PFSK-1 (cell line): Measurements from ENCODE around the gene NAV2.

Experiments
- FOXP2 ChIP-seq: optimal IDR thresholded peaks from 2 replicates; pipeline ENCODE3; 2011; ENCODE audit warnings: borderline replicate concordance, control low read depth, inconsistent platforms; ENCODE audit not compliant: insufficient read depth; ENCODE audit errors: extremely low read length, extremely low read depth
- POLR2AphosphoS5 ChIP-seq: IDR thresholded peaks from 2 replicates; pipeline ENCODE4 v1.6.1; 2012; ENCODE audit warnings: low read depth, mild to moderate bottlenecking, control low read depth, low read length, moderate library complexity
- SIN3A ChIP-seq: IDR thresholded peaks from 2 replicates; pipeline ENCODE4 v1.6.1; 2012; ENCODE audit warnings: mild to moderate bottlenecking, low read length, moderate library complexity, borderline replicate concordance; ENCODE audit not compliant: insufficient read depth
- TAF1 ChIP-seq: IDR thresholded peaks from 2 replicates; pipeline ENCODE4 v1.6.1; 2012; ENCODE audit warnings: low read length, control low read depth, borderline replicate concordance; ENCODE audit not compliant: insufficient read depth
- TF ChIP-seq, protein P1 (sequence below), 2 experiments: IDR thresholded peaks; 2 replicates each; pipeline versions ENCODE4 v1.6.1 to v1.8.0; 2011 to 2012; ENCODE audit warnings: low read depth in 2 of 2, low read length in 2 of 2, control low read depth in 1 of 2, inconsistent platforms in 1 of 2, mild to moderate bottlenecking in 1 of 2, moderate library complexity in 1 of 2; ENCODE audit not compliant: insufficient read depth in 1 of 2

Gene NAV2

DNA sequence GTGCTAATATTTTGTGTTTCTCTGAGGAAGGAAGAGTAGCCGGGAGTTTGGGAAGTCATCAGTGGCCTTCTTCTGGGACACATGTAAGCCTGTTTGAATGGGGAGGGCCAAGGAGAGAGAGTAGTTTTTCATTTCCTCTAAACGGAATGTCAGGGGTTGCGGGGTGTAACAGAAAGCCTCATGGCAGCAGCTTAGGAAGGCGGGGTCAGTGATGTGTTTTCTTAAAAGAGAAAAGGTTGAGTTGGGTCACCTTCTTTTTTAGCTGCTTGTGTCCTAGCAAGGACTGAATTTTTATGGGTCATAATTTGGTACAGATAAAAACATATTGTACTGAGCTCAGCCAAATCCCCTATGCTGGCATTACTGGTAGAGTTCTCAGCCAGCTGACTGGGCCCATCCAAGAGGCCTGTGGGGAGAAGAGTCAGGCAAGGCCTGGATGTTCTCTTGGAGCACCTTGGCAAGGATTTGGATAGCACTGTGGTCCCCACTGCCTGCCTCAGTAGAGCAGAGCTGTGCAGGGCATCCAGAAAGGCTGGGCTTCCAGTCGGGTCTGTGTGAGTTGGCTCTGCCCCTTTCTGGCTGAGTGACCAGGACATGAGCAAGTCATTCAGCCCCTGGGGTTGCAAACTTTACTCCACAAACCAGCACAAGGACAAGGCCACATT is 29.4 kb upstream of the NAV2 start:
- TF ChIP-seq SIN3A (no peak), POLR2AphosphoS5 (no peak), TAF1 (no peak), FOXP2 (no peak)
- TF ChIP-seq, protein P1, sequence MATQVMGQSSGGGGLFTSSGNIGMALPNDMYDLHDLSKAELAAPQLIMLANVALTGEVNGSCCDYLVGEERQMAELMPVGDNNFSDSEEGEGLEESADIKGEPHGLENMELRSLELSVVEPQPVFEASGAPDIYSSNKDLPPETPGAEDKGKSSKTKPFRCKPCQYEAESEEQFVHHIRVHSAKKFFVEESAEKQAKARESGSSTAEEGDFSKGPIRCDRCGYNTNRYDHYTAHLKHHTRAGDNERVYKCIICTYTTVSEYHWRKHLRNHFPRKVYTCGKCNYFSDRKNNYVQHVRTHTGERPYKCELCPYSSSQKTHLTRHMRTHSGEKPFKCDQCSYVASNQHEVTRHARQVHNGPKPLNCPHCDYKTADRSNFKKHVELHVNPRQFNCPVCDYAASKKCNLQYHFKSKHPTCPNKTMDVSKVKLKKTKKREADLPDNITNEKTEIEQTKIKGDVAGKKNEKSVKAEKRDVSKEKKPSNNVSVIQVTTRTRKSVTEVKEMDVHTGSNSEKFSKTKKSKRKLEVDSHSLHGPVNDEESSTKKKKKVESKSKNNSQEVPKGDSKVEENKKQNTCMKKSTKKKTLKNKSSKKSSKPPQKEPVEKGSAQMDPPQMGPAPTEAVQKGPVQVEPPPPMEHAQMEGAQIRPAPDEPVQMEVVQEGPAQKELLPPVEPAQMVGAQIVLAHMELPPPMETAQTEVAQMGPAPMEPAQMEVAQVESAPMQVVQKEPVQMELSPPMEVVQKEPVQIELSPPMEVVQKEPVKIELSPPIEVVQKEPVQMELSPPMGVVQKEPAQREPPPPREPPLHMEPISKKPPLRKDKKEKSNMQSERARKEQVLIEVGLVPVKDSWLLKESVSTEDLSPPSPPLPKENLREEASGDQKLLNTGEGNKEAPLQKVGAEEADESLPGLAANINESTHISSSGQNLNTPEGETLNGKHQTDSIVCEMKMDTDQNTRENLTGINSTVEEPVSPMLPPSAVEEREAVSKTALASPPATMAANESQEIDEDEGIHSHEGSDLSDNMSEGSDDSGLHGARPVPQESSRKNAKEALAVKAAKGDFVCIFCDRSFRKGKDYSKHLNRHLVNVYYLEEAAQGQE (IDR thresholded peaks at IDR 0.05; ENCODE audit: insufficient read depth in 1 of 2, low read depth in 2 of 2, low read length in 2 of 2), result no peak

DNA sequence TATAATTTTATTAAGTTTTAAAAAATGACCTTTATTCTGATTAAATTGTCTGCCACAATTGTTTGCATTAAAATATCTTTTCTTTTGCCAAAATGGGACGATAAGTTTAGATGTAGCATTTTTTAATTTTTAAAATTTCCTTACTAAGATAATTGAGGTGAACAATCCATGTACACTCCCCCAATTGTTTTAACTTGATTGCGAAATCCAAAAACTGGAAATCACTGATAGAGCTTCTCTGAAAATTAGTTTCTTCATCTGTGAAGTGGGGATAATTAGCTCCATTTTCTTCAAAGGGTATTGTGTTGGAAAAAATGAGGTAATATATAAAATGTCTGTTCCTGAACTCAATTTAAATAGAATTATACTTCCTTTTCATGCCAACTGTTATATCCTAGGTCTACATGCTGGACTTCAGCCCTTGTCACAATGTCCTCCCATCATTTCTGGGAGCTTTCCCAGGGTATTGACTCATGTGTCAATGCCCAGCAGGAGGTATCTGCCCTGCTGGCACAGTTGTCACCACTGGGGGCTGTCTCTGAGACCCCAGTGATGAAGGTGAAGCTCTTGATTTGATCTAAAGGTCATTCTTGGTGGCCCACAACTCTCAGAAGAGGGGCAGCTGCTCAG is 28.7 kb upstream of the NAV2 start:
- TF ChIP-seq POLR2AphosphoS5 (no peak), FOXP2 (no peak), SIN3A (no peak), TAF1 (no peak)
- TF ChIP-seq, protein P1 (IDR thresholded peaks at IDR 0.05; ENCODE audit: insufficient read depth in 1 of 2, low read depth in 2 of 2, low read length in 2 of 2), result no peak

DNA sequence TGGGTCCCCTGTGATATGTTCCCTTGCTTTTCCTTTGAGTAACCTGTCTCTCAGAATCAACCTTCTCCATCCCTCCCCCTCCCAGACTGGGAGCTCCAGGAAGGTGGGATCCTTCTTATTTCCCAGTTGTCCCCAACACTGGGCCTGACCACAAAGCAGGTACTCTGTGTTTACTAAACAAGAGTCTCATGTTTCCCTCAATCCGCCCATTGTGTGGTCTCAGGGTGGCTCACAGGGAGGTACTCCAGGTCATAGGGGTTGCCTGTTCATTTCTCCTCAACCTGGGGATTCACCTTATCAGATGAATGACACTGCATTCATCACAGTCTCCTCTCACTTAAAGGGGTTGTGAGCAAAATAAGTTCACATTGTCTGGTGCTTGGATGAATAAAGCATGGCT is 26.4 kb upstream of the NAV2 start:
- no peak for TF ChIP-seq TAF1
- TF ChIP-seq POLR2AphosphoS5, result no peak
- TF ChIP-seq, protein P1 (IDR thresholded peaks at IDR 0.05; ENCODE audit: insufficient read depth in 1 of 2, low read depth in 2 of 2, low read length in 2 of 2), result no peak
- no peak for TF ChIP-seq FOXP2
- TF ChIP-seq SIN3A, result no peak

DNA sequence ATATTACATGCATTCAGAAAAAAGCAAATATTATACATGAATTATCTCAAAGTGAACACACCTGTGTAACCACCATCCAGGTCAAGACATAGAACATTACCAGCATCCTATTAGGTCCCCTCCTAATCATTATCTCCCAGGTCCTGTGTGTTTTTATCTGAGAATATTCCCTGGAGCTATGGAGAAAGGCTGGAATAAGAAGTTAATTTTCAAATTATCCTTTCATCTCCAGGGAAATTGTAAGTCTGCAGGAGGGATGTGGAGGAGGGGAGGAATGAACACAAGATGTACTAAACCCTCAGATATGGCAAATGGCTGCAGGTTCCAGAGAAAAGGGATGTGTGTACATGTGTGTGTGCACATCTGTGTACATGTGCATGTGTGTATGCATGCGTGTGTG is 25.2 kb upstream of the NAV2 start:
- TF ChIP-seq, protein P1 (IDR thresholded peaks at IDR 0.05; ENCODE audit: insufficient read depth in 1 of 2, low read depth in 2 of 2, low read length in 2 of 2), result no peak

DNA sequence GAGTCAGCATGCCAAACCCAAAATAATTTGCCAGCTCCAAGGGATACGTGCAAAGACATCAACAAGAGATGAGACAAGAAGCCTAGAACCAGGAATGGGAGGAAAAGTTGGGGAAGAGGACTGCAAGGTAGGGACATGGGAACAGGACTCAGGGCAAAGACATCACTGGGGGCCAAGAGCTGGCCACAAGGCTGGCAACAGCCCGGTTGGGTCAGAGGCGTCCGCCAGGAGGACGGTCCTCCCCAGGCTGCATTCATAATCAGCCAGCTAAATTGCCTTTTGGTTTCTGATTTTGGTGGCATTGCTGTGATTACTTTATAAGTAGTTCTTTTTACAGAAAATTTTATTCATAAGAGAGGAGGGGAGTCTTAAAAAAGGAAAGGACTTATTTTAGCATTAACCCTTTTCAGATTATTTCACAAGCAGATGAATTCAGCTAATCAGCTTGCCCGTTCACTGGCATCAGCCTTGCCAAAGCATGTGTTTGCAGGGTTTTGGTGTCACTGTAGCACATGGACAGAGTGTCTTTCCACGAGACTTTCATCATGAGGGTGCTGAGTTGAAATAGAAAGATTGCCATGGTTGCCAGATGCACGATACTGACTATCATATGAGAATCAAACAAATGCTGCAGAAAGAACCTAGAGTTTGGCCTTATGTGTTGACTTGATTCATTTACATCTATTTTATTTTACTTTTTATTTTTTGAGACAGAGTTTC is 23.2 kb upstream of the NAV2 start:
- TF ChIP-seq, protein P1 (IDR thresholded peaks at IDR 0.05; ENCODE audit: insufficient read depth in 1 of 2, low read depth in 2 of 2, low read length in 2 of 2), result no peak
- no peak for TF ChIP-seq TAF1
- no peak for TF ChIP-seq POLR2AphosphoS5
- no peak for TF ChIP-seq FOXP2
- TF ChIP-seq SIN3A, result no peak
